GM12873 (cell line): Measurements from ENCODE around the gene TBX4.

ENCODE experiments used
- CTCF ChIP-seq: IDR thresholded peaks from 2 replicates; pipeline ENCODE4 v1.5.1; 2012; ENCODE audit warnings: low read depth, mild to moderate bottlenecking, moderate library complexity, low read length, control low read depth; ENCODE audit not compliant: insufficient read depth; ENCODE audit errors: missing control alignments

TBX4 gene

GRCh38 chr17:61469474-61469873 lies 17.3 kb downstream of the TBX4 start:
- TF ChIP-seq CTCF = no peak

GRCh38 chr17:61469949-61470348 lies 17.7 kb downstream of the TBX4 start:
- no peak for TF ChIP-seq CTCF

- TF ChIP-seq CTCF = no peak
Measured at GRCh38 chr17:61470530-61471136, 18.4 kb downstream of the TBX4 start.

- TF ChIP-seq CTCF = no peak
Measured at GRCh38 chr17:61474235-61474927, 22.2 kb downstream of the TBX4 start.

- TF ChIP-seq CTCF = no peak
Measured at GRCh38 chr17:61474934-61475333, 22.7 kb downstream of the TBX4 start.

GRCh38 chr17:61475726-61476125 lies 23.5 kb downstream of the TBX4 start:
- TF ChIP-seq CTCF = no peak

- no peak for TF ChIP-seq CTCF
Measured at GRCh38 chr17:61476476-61477203, 24.4 kb downstream of the TBX4 start.
